Measurements from ENCODE around the gene GTF3C1.

- no peak for TF ChIP-seq CTCF (IDR thresholded peaks at IDR 0.05; ENCODE audit: low read depth, low read length)
- TF ChIP-seq MAX (IDR thresholded peaks at IDR 0.05; ENCODE audit: low read depth, low read length), result no peak
- no peak for TF ChIP-seq MYC (IDR thresholded peaks at IDR 0.05; ENCODE audit: low read depth, low read length)
Observed at GRCh38 chr16:27558434-27558833, 8.7 kb upstream of the GTF3C1 start.

Measured in NB4 (cell line).